Progenitor cell of endocrine pancreas (in vitro differentiated cells): ENCODE data around the gene IGFBP2. TPM values are rescaled to one million over a fixed set of nuclear protein-coding genes. Genes with fewer than 3 reads are reported as not detected.
A peak's percentile ranks its signal among the peaks of the same experiment; 100 is the strongest.

Experiments
- DNase-seq: peaks from one replicate; pipeline ENCODE4 v3.0.0; 2021; ENCODE audit warnings: low spot score; ENCODE audit not compliant: unreplicated experiment
- H3K27ac Mint-ChIP-seq: 2 replicates; pipeline ENCODE4 v1.8.0; 2021; ENCODE audit warnings: mild to moderate bottlenecking, moderate library complexity, mixed read lengths
- H3K27me3 Mint-ChIP-seq: 2 replicates; pipeline ENCODE4 v1.8.0; 2021; ENCODE audit warnings: mixed read lengths
- H3K36me3 Mint-ChIP-seq: 2 replicates; pipeline ENCODE4 v1.8.0; 2022; ENCODE audit warnings: mixed read lengths; ENCODE audit not compliant: insufficient read depth
- H3K4me1 Mint-ChIP-seq: 2 replicates; pipeline ENCODE4 v1.8.0; 2021; ENCODE audit warnings: low read depth, mixed read lengths
- H3K4me3 Mint-ChIP-seq: 2 replicates; pipeline ENCODE4 v1.8.0; 2021; ENCODE audit warnings: low read depth, mild to moderate bottlenecking, moderate library complexity, mixed read lengths
- H3K9me3 Mint-ChIP-seq: 2 replicates; pipeline ENCODE4 v1.8.0; 2021; ENCODE audit warnings: low read depth, mixed read lengths
- total RNA-seq: library from RNA; stranded (reverse); gene quantifications from 2 replicates; pipeline ENCODE4 v1.2.1, GENCODE V29; 2021
- TF ChIP-seq, protein P1 (sequence below): fragments of 200-600 bp; sonication (generic); IDR thresholded peaks from one replicate; pipeline ENCODE4 v1.5.0; 2021; ENCODE audit warnings: antibody characterized with exemption, mild to moderate bottlenecking; ENCODE audit not compliant: unreplicated experiment

IGFBP2 gene
- total RNA-seq, 1 donor from 2014 or later: 249 TPM

DNA sequence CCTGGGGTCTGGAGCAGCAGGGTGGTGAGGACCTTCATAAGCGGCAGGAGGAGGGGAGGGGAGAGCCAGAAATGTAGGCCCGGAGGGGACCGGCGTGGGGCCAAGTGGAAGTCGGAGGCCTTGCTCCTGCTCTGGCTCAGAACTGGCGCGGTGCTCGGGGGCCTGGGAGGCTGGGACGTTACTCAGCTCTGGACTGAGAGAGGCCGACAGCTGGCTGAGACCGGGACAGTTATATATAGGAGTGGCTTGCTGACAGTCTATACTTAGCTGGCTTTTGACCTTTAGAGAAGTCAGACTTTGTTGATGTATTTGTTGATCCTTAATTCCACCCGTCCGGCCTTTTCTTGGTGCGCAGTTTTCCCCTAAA lies 46.4 kb downstream of the IGFBP2 start:
- H3K9me3 Mint-ChIP-seq: no peaks in the 10 kb centered on the region

DNA sequence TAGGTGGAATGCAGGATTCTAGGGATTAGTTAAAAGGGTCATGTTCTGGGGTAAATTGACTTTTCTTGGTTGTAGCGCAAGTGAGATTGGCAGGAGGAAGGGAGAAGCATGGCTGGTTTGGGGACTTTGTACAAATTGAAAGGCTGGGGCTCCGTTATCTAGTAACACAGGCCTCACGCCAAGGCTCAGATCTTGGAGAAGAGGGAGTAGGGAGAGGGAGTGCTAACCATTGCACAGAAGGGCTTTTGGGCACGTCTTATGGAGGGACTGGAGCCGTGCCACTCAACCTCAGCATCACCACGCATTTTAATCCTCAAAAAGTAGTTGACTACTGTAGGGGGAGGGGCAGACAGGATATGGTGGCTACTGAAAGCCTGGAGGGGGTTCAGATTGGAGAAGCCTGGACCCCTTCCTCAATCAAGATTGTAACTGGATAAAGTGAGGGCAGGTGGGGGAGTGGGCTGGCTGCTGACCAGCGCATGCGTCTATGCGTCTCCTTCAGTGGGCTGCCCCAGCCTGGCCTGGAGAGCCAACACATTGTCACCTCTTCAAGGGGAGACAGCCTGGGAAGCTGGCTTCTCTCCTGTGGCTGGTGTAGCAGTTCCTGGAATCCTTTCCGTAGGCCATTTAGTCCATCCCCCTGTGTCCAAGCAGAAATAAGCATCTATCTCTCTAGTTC lies 47.9 kb downstream of the IGFBP2 start:
- no peak for DNase-seq
- TF ChIP-seq, protein P1, sequence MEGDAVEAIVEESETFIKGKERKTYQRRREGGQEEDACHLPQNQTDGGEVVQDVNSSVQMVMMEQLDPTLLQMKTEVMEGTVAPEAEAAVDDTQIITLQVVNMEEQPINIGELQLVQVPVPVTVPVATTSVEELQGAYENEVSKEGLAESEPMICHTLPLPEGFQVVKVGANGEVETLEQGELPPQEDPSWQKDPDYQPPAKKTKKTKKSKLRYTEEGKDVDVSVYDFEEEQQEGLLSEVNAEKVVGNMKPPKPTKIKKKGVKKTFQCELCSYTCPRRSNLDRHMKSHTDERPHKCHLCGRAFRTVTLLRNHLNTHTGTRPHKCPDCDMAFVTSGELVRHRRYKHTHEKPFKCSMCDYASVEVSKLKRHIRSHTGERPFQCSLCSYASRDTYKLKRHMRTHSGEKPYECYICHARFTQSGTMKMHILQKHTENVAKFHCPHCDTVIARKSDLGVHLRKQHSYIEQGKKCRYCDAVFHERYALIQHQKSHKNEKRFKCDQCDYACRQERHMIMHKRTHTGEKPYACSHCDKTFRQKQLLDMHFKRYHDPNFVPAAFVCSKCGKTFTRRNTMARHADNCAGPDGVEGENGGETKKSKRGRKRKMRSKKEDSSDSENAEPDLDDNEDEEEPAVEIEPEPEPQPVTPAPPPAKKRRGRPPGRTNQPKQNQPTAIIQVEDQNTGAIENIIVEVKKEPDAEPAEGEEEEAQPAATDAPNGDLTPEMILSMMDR: no peak
- Mint-ChIP-seq H3K9me3 (no peaks in the 10 kb centered on the region), H3K27ac (peak overlapping the region; percentile 36), H3K4me3 (no peak overlapping the region), H3K36me3 (peaks cover 8% of the 10 kb centered on the region), H3K27me3 (peaks cover 3% of the 10 kb centered on the region), H3K4me1 (peaks cover 10% of the 10 kb centered on the region)

More for the DNA sequence above, 46.4 kb downstream of the IGFBP2 start:
- Mint-ChIP-seq H3K27me3 (peaks cover 3% of the 10 kb centered on the region), H3K27ac (no peak overlapping the region), H3K4me3 (no peak overlapping the region), H3K36me3 (peaks cover 8% of the 10 kb centered on the region), H3K4me1 (peaks cover 9% of the 10 kb centered on the region)
- TF ChIP-seq, protein P1: no peak
- no peak for DNase-seq

DNA sequence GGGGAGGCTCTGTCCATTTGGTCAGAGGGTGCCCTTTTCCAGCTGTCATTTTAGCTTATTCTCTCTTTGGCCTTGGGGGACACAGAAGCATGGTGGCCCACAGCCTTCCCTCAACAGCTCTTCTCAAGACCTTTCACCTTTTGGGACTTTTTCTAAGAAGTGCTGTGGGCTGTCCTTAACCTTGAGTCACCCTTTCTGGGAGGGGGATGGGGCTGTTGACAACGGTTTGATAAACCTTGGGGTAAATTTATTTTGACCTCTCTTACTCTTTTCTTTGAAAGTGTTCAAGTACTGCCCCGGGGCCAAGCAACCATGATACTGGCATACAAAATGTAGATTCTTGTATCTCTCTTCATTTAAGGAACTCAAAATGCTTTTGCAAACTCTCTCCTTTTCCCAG lies 48.5 kb downstream of the IGFBP2 start:
- Mint-ChIP-seq H3K36me3 (peaks cover 8% of the 10 kb centered on the region), H3K9me3 (no peaks in the 10 kb centered on the region), H3K27me3 (peaks cover 3% of the 10 kb centered on the region), H3K4me3 (no peak overlapping the region), H3K27ac (no peak overlapping the region), H3K4me1 (peaks cover 10% of the 10 kb centered on the region)
- TF ChIP-seq, protein P1: no peak
- no peak for DNase-seq

DNA sequence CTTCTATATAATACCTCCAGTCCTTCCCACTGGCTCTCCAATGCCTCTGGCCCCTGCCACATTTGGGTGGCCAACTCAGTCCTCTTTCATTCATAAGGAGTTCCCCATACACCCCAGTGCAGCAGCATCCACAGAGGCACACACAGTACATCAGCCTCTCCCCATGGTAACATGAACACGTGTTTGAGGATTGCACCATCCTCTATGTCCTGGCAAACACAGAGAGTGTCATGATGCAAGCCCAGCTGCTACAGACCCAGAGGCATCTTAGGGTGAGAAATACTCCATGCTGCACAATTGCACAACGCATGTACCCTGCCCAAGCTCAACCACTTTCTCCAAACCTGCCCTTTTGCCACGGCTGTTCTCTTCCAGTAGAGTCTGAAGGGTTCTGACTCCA lies 50.6 kb downstream of the IGFBP2 start:
- Mint-ChIP-seq H3K4me1 (peaks cover 10% of the 10 kb centered on the region), H3K4me3 (no peak overlapping the region), H3K27me3 (peaks cover 3% of the 10 kb centered on the region), H3K9me3 (no peaks in the 10 kb centered on the region), H3K27ac (no peak overlapping the region), H3K36me3 (peaks cover 8% of the 10 kb centered on the region)
- no peak for DNase-seq
- TF ChIP-seq, protein P1: no peak

DNA sequence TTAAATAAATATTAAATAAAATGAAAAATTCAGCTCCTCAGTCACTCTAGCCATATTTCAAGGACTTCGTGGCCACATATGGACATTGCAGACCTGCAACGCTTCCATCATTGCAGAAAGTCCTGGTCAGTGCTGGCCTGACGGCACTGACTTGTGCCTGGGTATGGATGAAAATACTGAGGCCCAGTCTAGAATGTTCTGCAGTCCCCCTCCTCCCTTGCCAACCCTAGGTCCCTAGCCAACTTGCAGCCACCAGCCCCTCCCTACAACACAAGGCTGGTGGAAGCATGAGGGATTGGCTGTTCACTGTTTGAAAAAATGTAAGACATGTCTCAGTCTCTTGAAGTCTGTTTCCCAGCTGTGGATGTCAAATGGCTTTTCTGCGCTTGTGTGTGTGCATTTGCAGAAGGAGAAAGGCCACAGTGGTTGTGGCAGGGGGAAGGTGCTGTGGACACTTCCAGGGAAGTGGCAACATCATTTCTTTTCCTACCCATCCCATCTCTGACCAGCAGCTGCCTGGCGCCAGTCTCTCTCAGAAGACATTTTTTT lies 52.2 kb downstream of the IGFBP2 start:
- peaks cover 3% of the 10 kb centered on the region for H3K27me3 Mint-ChIP-seq
- H3K4me3 Mint-ChIP-seq: no peak overlapping the region
- no peak overlapping the region for H3K27ac Mint-ChIP-seq
- H3K4me1 Mint-ChIP-seq: peaks cover 20% of the 10 kb centered on the region
- no peak for DNase-seq
- no peaks in the 10 kb centered on the region for H3K9me3 Mint-ChIP-seq
- TF ChIP-seq, protein P1: no peak
- H3K36me3 Mint-ChIP-seq: peaks cover 4% of the 10 kb centered on the region
